ENCODE measurements around the gene MARCKSL1.
"Not testable (repeated sequence)": the region's sequence is repeated elsewhere in the genome, so short reads cannot be mapped to it uniquely, and the experiment has no call there.

Gene MARCKSL1

GRCh38 chr1:32303997-32304622, 31.9 kb downstream of the MARCKSL1 start:
- no peak overlapping the region for H3K4me3 ChIP-seq (ENCODE audit: low read length)
- TF ChIP-seq ZNF274 (IDR thresholded peaks at IDR 0.05; ENCODE audit: low read depth, low read length): no peak

- H3K4me3 ChIP-seq (ENCODE audit: low read length): no peak overlapping the region
- no peak for TF ChIP-seq ZNF274 (IDR thresholded peaks at IDR 0.05; ENCODE audit: low read depth, low read length)
These were observed 32.7 kb downstream of the MARCKSL1 start for GRCh38 chr1:32303358-32303757.

- TF ChIP-seq ZNF274 (IDR thresholded peaks at IDR 0.05; ENCODE audit: low read depth, low read length): no peak
- no peak overlapping the region for H3K4me3 ChIP-seq (ENCODE audit: low read length)
These were observed 36.7 kb downstream of the MARCKSL1 start for GRCh38 chr1:32299327-32299726.

GRCh38 chr1:32298211-32298610, 37.8 kb downstream of the MARCKSL1 start:
- H3K4me3 ChIP-seq (ENCODE audit: low read length): not testable (repeated sequence)

GRCh38 chr1:32291708-32292538, 44.1 kb downstream of the MARCKSL1 start, which contains the start of gene HDAC1:
Gene HDAC1, plus strand, starts transcription at chr1:32292083. Its CDS starts 87 bp downstream, at chr1:32292170.
- TF ChIP-seq ZNF274 (IDR thresholded peaks at IDR 0.05; ENCODE audit: low read depth, low read length): no peak
- peak within 1 kb of the TSS; percentile 88 for H3K4me3 ChIP-seq (ENCODE audit: low read length)

GRCh38 chr1:32291145-32291707, 44.8 kb downstream of the MARCKSL1 start:
- TF ChIP-seq ZNF274 (IDR thresholded peaks at IDR 0.05; ENCODE audit: low read depth, low read length): no peak
- H3K4me3 ChIP-seq (ENCODE audit: low read length): peak overlapping the region; percentile 79

GRCh38 chr1:32289256-32289655, 46.8 kb downstream of the MARCKSL1 start:
- no peak for TF ChIP-seq ZNF274 (IDR thresholded peaks at IDR 0.05; ENCODE audit: low read depth, low read length)
- H3K4me3 ChIP-seq (ENCODE audit: low read length): no peak overlapping the region

GRCh38 chr1:32286763-32287162, 49.3 kb downstream of the MARCKSL1 start:
- H3K4me3 ChIP-seq (ENCODE audit: low read length): no peak overlapping the region
- no peak for TF ChIP-seq ZNF274 (IDR thresholded peaks at IDR 0.05; ENCODE audit: low read depth, low read length)

- TF ChIP-seq ZNF274 (IDR thresholded peaks at IDR 0.05; ENCODE audit: low read depth, low read length): no peak
- H3K4me3 ChIP-seq (ENCODE audit: low read length): no peak overlapping the region
These were observed 50.4 kb downstream of the MARCKSL1 start for GRCh38 chr1:32285658-32286057.

- not testable (repeated sequence) for H3K4me3 ChIP-seq (ENCODE audit: low read length)
These were observed 51.3 kb downstream of the MARCKSL1 start for GRCh38 chr1:32284777-32285176.
